SK-N-MC (cell line): ENCODE data around the gene SLC17A1.

Experiments
- EZH2 ChIP-seq: fragments of 200-600 bp; sonication (generic); IDR thresholded peaks from one replicate; pipeline ENCODE4 v1.6.1; 2017; ENCODE audit warnings: antibody characterized with exemption
- POLR2AphosphoS5 ChIP-seq: IDR thresholded peaks from 2 replicates; pipeline ENCODE4 v1.6.1; 2012; ENCODE audit warnings: mild to moderate bottlenecking, low read depth, low read length, borderline replicate concordance

DNA sequence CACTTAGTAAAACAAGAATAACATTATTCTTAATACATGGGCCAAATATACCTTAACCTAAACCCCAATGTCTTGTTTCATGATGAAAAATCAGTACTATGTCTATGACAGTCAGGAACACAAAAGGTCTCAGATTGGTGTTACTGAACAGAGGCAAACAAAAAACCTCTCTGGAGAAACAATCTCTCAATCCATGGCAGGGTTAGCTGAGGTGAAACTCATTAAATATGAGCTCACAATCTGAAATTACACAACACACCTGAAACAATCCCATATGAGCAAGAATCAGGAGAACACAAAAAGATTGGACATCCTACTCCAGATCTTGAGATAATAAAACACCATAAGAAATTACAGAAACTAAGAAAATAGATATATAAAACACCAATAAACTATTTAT is 83.8 kb downstream of the SLC17A1 start:
- no peak for TF ChIP-seq POLR2AphosphoS5
- TF ChIP-seq EZH2 = no peak
